Endodermal cell (in vitro differentiated cells): Measurements from ENCODE around the gene ODC1. TPM values are rescaled to one million over a fixed set of nuclear protein-coding genes. Genes with fewer than 3 reads are reported as not detected.
A peak's percentile ranks its signal among the peaks of the same experiment; 100 is the strongest.

Experiments used
- DNase-seq: peaks from one replicate; pipeline ENCODE4 v3.0.0-alpha.2; 2017
- H3K27ac ChIP-seq: 2 replicates; pipeline ENCODE4 v1.5.1; 2013; ENCODE audit warnings: mild to moderate bottlenecking, low read depth, low read length, moderate library complexity
- H3K27me3 ChIP-seq: 2 replicates; pipeline ENCODE4 v1.6.1; 2013; ENCODE audit warnings: mild to moderate bottlenecking, low read length, moderate library complexity; ENCODE audit not compliant: insufficient read depth, control insufficient read depth, poor library complexity, severe bottlenecking
- H3K36me3 ChIP-seq: 2 replicates; pipeline ENCODE4 v1.7.0; 2013; ENCODE audit warnings: mild to moderate bottlenecking, low read length, moderate library complexity; ENCODE audit not compliant: control insufficient read depth, insufficient read depth
- H3K4me1 ChIP-seq: one replicate; pipeline ENCODE4 v1.7.0; 2013; ENCODE audit warnings: low read length; ENCODE audit not compliant: control insufficient read depth, insufficient read depth
- H3K4me3 ChIP-seq: 2 replicates; pipeline ENCODE4 v1.5.1; 2013; ENCODE audit warnings: mild to moderate bottlenecking, low read length, moderate library complexity
- H3K9ac ChIP-seq: 2 replicates; pipeline ENCODE4 v1.6.1; 2013; ENCODE audit warnings: mild to moderate bottlenecking, low read length, moderate library complexity; ENCODE audit not compliant: poor library complexity, severe bottlenecking; ENCODE audit errors: extremely low read depth
- H3K9me3 ChIP-seq: 2 replicates; pipeline ENCODE4 v1.6.1; 2013; ENCODE audit warnings: mild to moderate bottlenecking, low read length, moderate library complexity; ENCODE audit not compliant: control insufficient read depth
- H3K27ac Mint-ChIP-seq: 2 replicates; pipeline ENCODE4 v1.8.0; 2020; ENCODE audit warnings: mixed read lengths
- H3K27me3 Mint-ChIP-seq: 2 replicates; pipeline ENCODE4 v1.8.0; 2021; ENCODE audit warnings: mild to moderate bottlenecking, mixed read lengths; ENCODE audit not compliant: insufficient read depth
- H3K36me3 Mint-ChIP-seq: 2 replicates; pipeline ENCODE4 v1.8.0; 2020; ENCODE audit warnings: low read depth, mixed read lengths
- H3K4me1 Mint-ChIP-seq: 2 replicates; pipeline ENCODE4 v1.8.0; 2020; ENCODE audit warnings: mixed read lengths
- H3K4me3 Mint-ChIP-seq: 2 replicates; pipeline ENCODE4 v1.8.0; 2020; ENCODE audit warnings: mild to moderate bottlenecking, moderate library complexity, mixed read lengths
- H3K9me3 Mint-ChIP-seq: 2 replicates; pipeline ENCODE4 v1.8.0; 2020; ENCODE audit warnings: mild to moderate bottlenecking, mixed read lengths
- WGBS, 2 experiments: methylation state at CpG; one replicate each; pipeline versions ENCODE4 v1.1.5 to v1.1.7; 2013; ENCODE audit warnings: missing lambda C conversion rate in 2 of 2, mixed read lengths in 1 of 2; ENCODE audit not compliant: insufficient coverage in 1 of 2, insufficient read length in 1 of 2; 5-methylcytosine and 5-hydroxymethylcytosine counted together
- total RNA-seq, 2 donors: library from RNA; stranded (reverse); fragmentation: NEBNext Ultra II Directional in 1 of 2; extraction: Animal tissue kit (Norgen Biotek cat#: 25700) in 1 of 2; gene quantifications; 2 replicates in 1 of 2; 3 replicates in 1 of 2; pipeline ENCODE4 v1.2.1, GENCODE V29; 2021
- TF ChIP-seq, protein P1 (sequence below): fragments of 200-600 bp; sonication (generic); conservative IDR thresholded peaks from 2 replicates; pipeline ENCODE4 v1.5.0; 2021; ENCODE audit warnings: antibody characterized with exemption, mild to moderate bottlenecking

The ODC1 gene
- total RNA-seq, 2 donors from 2014 or later: 108 to 152 TPM

DNA sequence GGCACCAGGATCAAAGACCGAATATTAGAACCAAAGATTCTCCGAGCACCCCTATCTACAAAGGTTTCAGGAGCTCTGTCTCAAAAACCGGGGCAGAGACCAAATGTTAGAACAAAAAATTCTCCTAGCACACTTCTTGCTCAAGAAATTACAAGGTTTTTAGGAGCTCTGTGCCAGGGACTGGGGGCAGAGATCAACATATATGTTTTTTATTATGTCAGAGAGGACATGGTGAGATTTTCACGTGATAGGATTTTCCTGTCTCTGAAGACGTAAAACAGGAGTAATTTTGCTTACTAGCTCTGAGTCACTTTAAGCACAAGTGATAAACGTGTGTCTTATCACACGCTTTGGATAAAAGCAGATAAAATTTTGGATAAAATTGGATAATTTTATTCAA, 34.8 kb upstream of the ODC1 start:
- no peaks in the 10 kb centered on the region for H3K9me3 Mint-ChIP-seq
- H3K4me1 ChIP-seq: peaks cover 10% of the 10 kb centered on the region
- no peak overlapping the region for H3K4me3 ChIP-seq
- H3K27me3 ChIP-seq: no peaks in the 10 kb centered on the region
- no peak overlapping the region for H3K27ac Mint-ChIP-seq
- H3K36me3 ChIP-seq: no peaks in the 10 kb centered on the region
- H3K9ac ChIP-seq: no peak overlapping the region
- TF ChIP-seq, protein P1, sequence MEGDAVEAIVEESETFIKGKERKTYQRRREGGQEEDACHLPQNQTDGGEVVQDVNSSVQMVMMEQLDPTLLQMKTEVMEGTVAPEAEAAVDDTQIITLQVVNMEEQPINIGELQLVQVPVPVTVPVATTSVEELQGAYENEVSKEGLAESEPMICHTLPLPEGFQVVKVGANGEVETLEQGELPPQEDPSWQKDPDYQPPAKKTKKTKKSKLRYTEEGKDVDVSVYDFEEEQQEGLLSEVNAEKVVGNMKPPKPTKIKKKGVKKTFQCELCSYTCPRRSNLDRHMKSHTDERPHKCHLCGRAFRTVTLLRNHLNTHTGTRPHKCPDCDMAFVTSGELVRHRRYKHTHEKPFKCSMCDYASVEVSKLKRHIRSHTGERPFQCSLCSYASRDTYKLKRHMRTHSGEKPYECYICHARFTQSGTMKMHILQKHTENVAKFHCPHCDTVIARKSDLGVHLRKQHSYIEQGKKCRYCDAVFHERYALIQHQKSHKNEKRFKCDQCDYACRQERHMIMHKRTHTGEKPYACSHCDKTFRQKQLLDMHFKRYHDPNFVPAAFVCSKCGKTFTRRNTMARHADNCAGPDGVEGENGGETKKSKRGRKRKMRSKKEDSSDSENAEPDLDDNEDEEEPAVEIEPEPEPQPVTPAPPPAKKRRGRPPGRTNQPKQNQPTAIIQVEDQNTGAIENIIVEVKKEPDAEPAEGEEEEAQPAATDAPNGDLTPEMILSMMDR: no peak
- H3K4me1 Mint-ChIP-seq: peaks cover 24% of the 10 kb centered on the region
- H3K4me3 Mint-ChIP-seq: no peak overlapping the region
- no peaks in the 10 kb centered on the region for H3K9me3 ChIP-seq
- DNase-seq: peak; percentile 10
- H3K27ac ChIP-seq: no peak overlapping the region
- peaks cover 51% of the 10 kb centered on the region for H3K27me3 Mint-ChIP-seq
- H3K36me3 Mint-ChIP-seq: no peaks in the 10 kb centered on the region
- WGBS, 2 experiments: 87 to 90% methylated on average over 5 to 7 of the region's 7 CpGs

DNA sequence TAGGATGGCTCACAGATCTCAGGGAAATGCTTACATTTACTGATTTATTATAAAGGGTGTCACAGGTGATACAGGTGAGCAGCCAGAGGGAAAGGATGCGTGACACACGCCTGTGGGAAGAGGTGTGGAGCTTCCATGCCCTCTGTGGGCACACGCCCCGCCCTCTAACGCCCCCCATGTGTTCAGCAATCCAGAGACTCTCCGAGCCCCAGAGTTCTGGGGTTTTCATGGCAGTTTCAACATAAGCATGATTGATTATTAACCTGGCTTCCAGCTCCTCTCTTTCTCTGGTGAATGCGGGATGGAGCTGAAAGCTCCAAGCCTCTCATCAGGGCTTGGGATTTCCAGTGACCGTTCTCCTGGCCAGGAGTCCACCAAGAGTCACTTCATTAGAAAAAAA, 34.3 kb upstream of the ODC1 start:
- H3K27me3 Mint-ChIP-seq: peaks cover 51% of the 10 kb centered on the region
- H3K4me3 Mint-ChIP-seq: no peak overlapping the region
- H3K9me3 ChIP-seq: no peaks in the 10 kb centered on the region
- no peak overlapping the region for H3K4me3 ChIP-seq
- H3K27me3 ChIP-seq: no peaks in the 10 kb centered on the region
- no peak for DNase-seq
- TF ChIP-seq, protein P1: no peak
- WGBS, 2 experiments: 91 to 92% methylated on average over 8 of the region's 8 CpGs
- H3K27ac Mint-ChIP-seq: no peak overlapping the region
- no peaks in the 10 kb centered on the region for H3K36me3 Mint-ChIP-seq
- H3K4me1 Mint-ChIP-seq: peaks cover 28% of the 10 kb centered on the region
- no peak overlapping the region for H3K9ac ChIP-seq
- H3K36me3 ChIP-seq: no peaks in the 10 kb centered on the region
- no peaks in the 10 kb centered on the region for H3K9me3 Mint-ChIP-seq
- H3K4me1 ChIP-seq: peaks cover 10% of the 10 kb centered on the region
- no peak overlapping the region for H3K27ac ChIP-seq

DNA sequence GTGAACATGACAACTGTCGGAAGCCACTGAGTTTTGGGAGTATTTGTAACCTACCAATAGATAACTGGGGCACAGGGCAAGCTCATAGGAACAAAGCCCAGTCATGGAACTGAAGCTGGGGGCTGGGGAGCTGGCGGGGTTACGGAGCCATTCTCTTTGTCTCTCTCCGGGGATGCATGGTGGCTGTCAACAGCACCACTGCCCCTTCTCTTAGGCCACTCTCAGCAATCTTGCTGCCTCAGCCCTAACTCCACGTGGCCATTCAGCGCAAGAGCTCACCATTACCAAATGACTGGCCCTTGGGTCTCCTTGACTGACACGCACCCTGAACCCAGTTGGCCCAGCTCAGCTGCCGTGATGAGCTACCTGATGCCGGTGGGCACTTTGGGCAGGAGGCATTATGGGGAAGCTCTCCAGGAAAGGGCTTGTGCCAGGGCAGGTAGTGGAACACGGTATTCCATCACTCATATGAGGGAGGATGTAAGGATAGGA, 33.6 kb upstream of the ODC1 start:
- DNase-seq: peak; percentile 38
- Histone ChIP-seq H3K9me3 (no peaks in the 10 kb centered on the region), H3K27me3 (no peaks in the 10 kb centered on the region), H3K9ac (no peak overlapping the region), H3K36me3 (no peaks in the 10 kb centered on the region), H3K4me1 (peaks cover 16% of the 10 kb centered on the region), H3K4me3 (no peak overlapping the region), H3K27ac (no peak overlapping the region)
- Mint-ChIP-seq H3K27me3 (peaks cover 54% of the 10 kb centered on the region), H3K9me3 (no peaks in the 10 kb centered on the region), H3K4me1 (peaks cover 30% of the 10 kb centered on the region), H3K36me3 (no peaks in the 10 kb centered on the region), H3K27ac (no peak overlapping the region), H3K4me3 (no peak overlapping the region)
- TF ChIP-seq, protein P1: no peak
- WGBS, 2 experiments: 89 to 96% methylated on average over 5 to 10 of the region's 10 CpGs
